SK-N-SH (cell line): ENCODE data around the gene NPIPA8.
"Not testable (repeated sequence)": the region's sequence is repeated elsewhere in the genome, so short reads cannot be mapped to it uniquely, and the experiment has no call there.

Source experiments
- EZH2phosphoT487 ChIP-seq: fragments of 200-600 bp; sonication (generic); IDR thresholded peaks from 2 replicates; pipeline ENCODE4 v1.6.1; 2017; ENCODE audit warnings: low read depth, mixed run types, mild to moderate bottlenecking, antibody characterized with exemption, moderate library complexity, borderline replicate concordance
- FOSL2 ChIP-seq: IDR thresholded peaks from 2 replicates; pipeline ENCODE4 v1.4.0; 2012; ENCODE audit warnings: low read depth, mild to moderate bottlenecking, moderate library complexity, borderline replicate concordance
- FOXJ3 ChIP-seq: sonication (generic); formaldehyde crosslinking; IDR thresholded peaks from 2 replicates; pipeline ENCODE4 v1.5.1; 2020; ENCODE audit warnings: mild to moderate bottlenecking, missing genetic modification reagents
- FOXM1 ChIP-seq: IDR thresholded peaks from 2 replicates; pipeline ENCODE4 v1.4.0; 2012; ENCODE audit warnings: low read depth, mild to moderate bottlenecking
- TAF1 ChIP-seq: IDR thresholded peaks from 2 replicates; pipeline ENCODE4 v1.6.1; 2012; ENCODE audit warnings: low read depth, mild to moderate bottlenecking, low read length, moderate library complexity, borderline replicate concordance
- TEAD4 ChIP-seq: IDR thresholded peaks from 2 replicates; pipeline ENCODE4 v1.4.0; 2012; ENCODE audit warnings: mild to moderate bottlenecking, borderline replicate concordance; ENCODE audit not compliant: insufficient read depth
- TF ChIP-seq, protein P1 (sequence below): IDR thresholded peaks from 2 replicates; pipeline ENCODE4 v1.4.0; 2012; ENCODE audit warnings: low read depth
- TF ChIP-seq, protein P2 (sequence below): fragments of 200-600 bp; sonication (generic); IDR thresholded peaks from 2 replicates; pipeline ENCODE4 v1.6.1; 2017; ENCODE audit warnings: antibody characterized with exemption, mild to moderate bottlenecking, moderate library complexity
- TF ChIP-seq, protein P3 (sequence below): IDR thresholded peaks from 2 replicates; pipeline ENCODE4 v1.6.1; 2012; ENCODE audit warnings: mild to moderate bottlenecking, low read depth, low read length, moderate library complexity
- TF ChIP-seq, protein P4 (sequence below): fragments of 150-350 bp; IDR thresholded peaks from 2 replicates; pipeline ENCODE4 v1.6.1; 2017; ENCODE audit warnings: antibody characterized with exemption, low read length, low read depth, borderline replicate concordance

DNA sequence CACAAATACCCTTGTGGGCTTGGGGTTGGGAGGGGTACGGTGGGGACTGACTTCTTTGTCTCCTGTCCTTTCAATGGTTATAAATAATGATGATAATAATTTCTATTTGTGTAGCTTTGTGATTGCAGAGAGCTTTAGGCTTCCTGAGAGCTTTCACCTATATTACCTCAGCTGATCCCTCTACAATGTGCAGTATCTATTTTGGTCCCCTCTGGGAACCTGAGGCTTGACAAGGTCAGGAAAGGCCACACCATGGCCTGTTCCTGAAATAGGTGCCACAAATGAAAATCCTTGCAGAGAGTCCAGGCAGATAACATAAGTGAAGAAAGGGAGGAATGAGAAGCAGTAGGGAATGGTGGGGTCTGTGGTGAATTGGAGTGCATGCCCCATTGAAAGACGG lies 45.6 kb downstream of the NPIPA8 start:
- TF ChIP-seq, protein P1, sequence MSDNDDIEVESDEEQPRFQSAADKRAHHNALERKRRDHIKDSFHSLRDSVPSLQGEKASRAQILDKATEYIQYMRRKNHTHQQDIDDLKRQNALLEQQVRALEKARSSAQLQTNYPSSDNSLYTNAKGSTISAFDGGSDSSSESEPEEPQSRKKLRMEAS: not testable (repeated sequence)
- TF ChIP-seq, protein P2, sequence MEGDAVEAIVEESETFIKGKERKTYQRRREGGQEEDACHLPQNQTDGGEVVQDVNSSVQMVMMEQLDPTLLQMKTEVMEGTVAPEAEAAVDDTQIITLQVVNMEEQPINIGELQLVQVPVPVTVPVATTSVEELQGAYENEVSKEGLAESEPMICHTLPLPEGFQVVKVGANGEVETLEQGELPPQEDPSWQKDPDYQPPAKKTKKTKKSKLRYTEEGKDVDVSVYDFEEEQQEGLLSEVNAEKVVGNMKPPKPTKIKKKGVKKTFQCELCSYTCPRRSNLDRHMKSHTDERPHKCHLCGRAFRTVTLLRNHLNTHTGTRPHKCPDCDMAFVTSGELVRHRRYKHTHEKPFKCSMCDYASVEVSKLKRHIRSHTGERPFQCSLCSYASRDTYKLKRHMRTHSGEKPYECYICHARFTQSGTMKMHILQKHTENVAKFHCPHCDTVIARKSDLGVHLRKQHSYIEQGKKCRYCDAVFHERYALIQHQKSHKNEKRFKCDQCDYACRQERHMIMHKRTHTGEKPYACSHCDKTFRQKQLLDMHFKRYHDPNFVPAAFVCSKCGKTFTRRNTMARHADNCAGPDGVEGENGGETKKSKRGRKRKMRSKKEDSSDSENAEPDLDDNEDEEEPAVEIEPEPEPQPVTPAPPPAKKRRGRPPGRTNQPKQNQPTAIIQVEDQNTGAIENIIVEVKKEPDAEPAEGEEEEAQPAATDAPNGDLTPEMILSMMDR: not testable (repeated sequence)
- TF ChIP-seq, protein P3, sequence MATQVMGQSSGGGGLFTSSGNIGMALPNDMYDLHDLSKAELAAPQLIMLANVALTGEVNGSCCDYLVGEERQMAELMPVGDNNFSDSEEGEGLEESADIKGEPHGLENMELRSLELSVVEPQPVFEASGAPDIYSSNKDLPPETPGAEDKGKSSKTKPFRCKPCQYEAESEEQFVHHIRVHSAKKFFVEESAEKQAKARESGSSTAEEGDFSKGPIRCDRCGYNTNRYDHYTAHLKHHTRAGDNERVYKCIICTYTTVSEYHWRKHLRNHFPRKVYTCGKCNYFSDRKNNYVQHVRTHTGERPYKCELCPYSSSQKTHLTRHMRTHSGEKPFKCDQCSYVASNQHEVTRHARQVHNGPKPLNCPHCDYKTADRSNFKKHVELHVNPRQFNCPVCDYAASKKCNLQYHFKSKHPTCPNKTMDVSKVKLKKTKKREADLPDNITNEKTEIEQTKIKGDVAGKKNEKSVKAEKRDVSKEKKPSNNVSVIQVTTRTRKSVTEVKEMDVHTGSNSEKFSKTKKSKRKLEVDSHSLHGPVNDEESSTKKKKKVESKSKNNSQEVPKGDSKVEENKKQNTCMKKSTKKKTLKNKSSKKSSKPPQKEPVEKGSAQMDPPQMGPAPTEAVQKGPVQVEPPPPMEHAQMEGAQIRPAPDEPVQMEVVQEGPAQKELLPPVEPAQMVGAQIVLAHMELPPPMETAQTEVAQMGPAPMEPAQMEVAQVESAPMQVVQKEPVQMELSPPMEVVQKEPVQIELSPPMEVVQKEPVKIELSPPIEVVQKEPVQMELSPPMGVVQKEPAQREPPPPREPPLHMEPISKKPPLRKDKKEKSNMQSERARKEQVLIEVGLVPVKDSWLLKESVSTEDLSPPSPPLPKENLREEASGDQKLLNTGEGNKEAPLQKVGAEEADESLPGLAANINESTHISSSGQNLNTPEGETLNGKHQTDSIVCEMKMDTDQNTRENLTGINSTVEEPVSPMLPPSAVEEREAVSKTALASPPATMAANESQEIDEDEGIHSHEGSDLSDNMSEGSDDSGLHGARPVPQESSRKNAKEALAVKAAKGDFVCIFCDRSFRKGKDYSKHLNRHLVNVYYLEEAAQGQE: not testable (repeated sequence)
- not testable (repeated sequence) for TF ChIP-seq TEAD4, FOXJ3, EZH2phosphoT487, FOSL2, FOXM1, TAF1
- TF ChIP-seq, protein P4, sequence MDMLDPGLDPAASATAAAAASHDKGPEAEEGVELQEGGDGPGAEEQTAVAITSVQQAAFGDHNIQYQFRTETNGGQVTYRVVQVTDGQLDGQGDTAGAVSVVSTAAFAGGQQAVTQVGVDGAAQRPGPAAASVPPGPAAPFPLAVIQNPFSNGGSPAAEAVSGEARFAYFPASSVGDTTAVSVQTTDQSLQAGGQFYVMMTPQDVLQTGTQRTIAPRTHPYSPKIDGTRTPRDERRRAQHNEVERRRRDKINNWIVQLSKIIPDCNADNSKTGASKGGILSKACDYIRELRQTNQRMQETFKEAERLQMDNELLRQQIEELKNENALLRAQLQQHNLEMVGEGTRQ: not testable (repeated sequence)
